Measurements from ENCODE around the gene SUB1.

DNA sequence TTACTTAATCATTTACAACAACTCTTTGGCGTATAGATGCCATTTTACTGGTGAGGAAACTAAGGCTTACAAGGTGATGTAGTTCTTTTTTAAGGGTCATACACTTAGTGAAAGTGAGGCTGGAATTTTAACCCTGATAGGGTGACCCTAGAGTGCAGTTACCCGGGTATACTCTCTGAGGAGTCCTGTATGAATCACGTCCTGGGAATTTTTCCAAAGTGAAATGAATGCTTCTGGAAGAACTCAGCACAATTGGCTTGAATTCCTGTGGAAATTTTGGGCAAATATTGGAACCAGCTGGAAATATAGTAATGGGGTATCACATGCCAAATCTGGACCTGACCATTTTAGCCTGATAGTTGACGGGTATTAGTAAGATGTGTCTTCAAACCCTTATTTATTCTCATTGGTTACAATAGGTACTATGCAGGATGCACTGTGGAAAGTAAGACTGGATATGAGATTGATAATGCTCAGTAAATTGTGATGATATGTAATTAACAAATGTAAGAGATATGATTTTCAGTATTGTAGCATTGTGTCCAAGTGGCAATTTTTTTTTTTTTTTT is 14.8 kb downstream of the SUB1 start:
- TF ChIP-seq, protein P1, sequence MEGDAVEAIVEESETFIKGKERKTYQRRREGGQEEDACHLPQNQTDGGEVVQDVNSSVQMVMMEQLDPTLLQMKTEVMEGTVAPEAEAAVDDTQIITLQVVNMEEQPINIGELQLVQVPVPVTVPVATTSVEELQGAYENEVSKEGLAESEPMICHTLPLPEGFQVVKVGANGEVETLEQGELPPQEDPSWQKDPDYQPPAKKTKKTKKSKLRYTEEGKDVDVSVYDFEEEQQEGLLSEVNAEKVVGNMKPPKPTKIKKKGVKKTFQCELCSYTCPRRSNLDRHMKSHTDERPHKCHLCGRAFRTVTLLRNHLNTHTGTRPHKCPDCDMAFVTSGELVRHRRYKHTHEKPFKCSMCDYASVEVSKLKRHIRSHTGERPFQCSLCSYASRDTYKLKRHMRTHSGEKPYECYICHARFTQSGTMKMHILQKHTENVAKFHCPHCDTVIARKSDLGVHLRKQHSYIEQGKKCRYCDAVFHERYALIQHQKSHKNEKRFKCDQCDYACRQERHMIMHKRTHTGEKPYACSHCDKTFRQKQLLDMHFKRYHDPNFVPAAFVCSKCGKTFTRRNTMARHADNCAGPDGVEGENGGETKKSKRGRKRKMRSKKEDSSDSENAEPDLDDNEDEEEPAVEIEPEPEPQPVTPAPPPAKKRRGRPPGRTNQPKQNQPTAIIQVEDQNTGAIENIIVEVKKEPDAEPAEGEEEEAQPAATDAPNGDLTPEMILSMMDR (IDR thresholded peaks at IDR 0.05; ENCODE audit: insufficient read depth, low read depth, low read length) = no peak
- no peak for TF ChIP-seq EZH2 (IDR thresholded peaks at IDR 0.05; ENCODE audit: insufficient read depth, low read length)
